ENCODE measurements around the gene CHST1. TPM values are rescaled to one million over a fixed set of nuclear protein-coding genes. Genes with fewer than 3 reads are reported as not detected.

CHST1 gene
- total and polyA plus RNA-seq, 2 donors (not counting 3 experiments of a cell fraction or from before 2014, with no cell fraction given): 12.6 to 40.5 TPM

- Histone ChIP-seq H3K36me3 (ENCODE audit: control insufficient read depth in 2 of 2, extremely low read depth in 1 of 2, insufficient read depth in 2 of 2, low read length in 2 of 2) (no peaks in the 10 kb centered on the region), H4K20me1 (replicated peaks; ENCODE audit: control insufficient read depth, extremely low read depth, insufficient read depth, low read length) (no peaks in the 10 kb centered on the region), H3K9me3 (replicated peaks; ENCODE audit: control insufficient read depth, insufficient read depth, low read length) (no peaks in the 10 kb centered on the region), H3K9me1 (replicated peaks; ENCODE audit: control insufficient read depth, extremely low read depth, insufficient read depth, low read length) (no peaks in the 10 kb centered on the region), H3K27me3 (ENCODE audit: control insufficient read depth in 2 of 2, insufficient read depth in 2 of 2, low read length in 2 of 2) (peaks cover 6 to 14% of the 10 kb centered on the region in 2 experiments), H3K9ac (replicated peaks; ENCODE audit: extremely low read depth, insufficient read depth, low read length) (no peak overlapping the region), H3K79me2 (ENCODE audit: control insufficient read depth, insufficient read depth, low read length) (no peaks in the 10 kb centered on the region), H3K4me1 (ENCODE audit: control insufficient read depth, extremely low read depth, insufficient read depth, low read length) (no peaks in the 10 kb centered on the region), H2AFZ (ENCODE audit: low read depth, low read length) (no peak overlapping the region), H3K27ac (ENCODE audit: insufficient read depth, low read depth, low read length) (no peak overlapping the region), H3K4me3 (replicated peaks in 1 of 3; ENCODE audit: insufficient read depth in 1 of 3, low read depth in 1 of 3, low read length in 3 of 3) (no peak overlapping the region), H3K4me2 (ENCODE audit: insufficient read depth, low read length) (no peak overlapping the region)
- no peak for FAIRE-seq
- DNase-seq (ENCODE audit: low read depth, low spot score): no peak
- ChIA-PET POLR2A (interaction anchor here (0.7 kb wide), 1 partner anchor 16 kb away, joined by 4 read pairs; no protein-coding TSS in a partner anchor), CTCF (interaction anchor here (1.0 to 1.7 kb wide), 4 partner anchors 12 to 68 kb away, joined by 3 to 5 read pairs (median 4); no protein-coding TSS in a partner anchor)
- no TSS peak for BruUV-seq (replicated peaks)
- intact Hi-C loops (cut with micrococcal nuclease) (no loop called here), dilution Hi-C loops (cut with MboI; ENCODE audit: extremely low pct_ligation_motif_present, low sequenced_read_pairs) (no loop called here)
- TF ChIP-seq EZH2 (IDR thresholded peaks at IDR 0.05; ENCODE audit: borderline replicate concordance, low read depth, low read length, severe bottlenecking) (no peak), FOS (IDR thresholded peaks at IDR 0.05; ENCODE audit: borderline replicate concordance, insufficient read depth, low read length) (no peak), MYC (IDR thresholded peaks at IDR 0.05; ENCODE audit: low read depth, low read length) (no peak), CTCF (IDR thresholded peaks at IDR 0.05; ENCODE audit: extremely low read depth in 1 of 2, insufficient read depth in 1 of 2, low read depth in 1 of 2, low read length in 2 of 2) (no peak), MAX (IDR thresholded peaks at IDR 0.05; ENCODE audit: insufficient read depth, insufficient read length) (no peak), GATA2 (IDR thresholded peaks at IDR 0.05; ENCODE audit: insufficient read depth, insufficient read length, low read depth, low read length) (no peak), JUN (IDR thresholded peaks at IDR 0.05; ENCODE audit: borderline replicate concordance, insufficient read depth, insufficient read length, low read depth) (no peak), POLR2AphosphoS5 (IDR thresholded peaks at IDR 0.05; ENCODE audit: insufficient read depth, low read depth, low read length) (no peak), POLR2A (IDR thresholded peaks at IDR 0.05; ENCODE audit: low read depth, low read length) (no peak)
Measured at GRCh38 chr11:45704133-45704532, 38.7 kb upstream of the CHST1 start.

Data from endothelial cell of umbilical vein (primary cell).